HG03103 (cell line): Measurements from ENCODE around the gene NCBP1.

Experiments
- ATAC-seq: cut with Tn5 transposase; IDR thresholded peaks from one replicate; pipeline ENCODE4 v1.9.1; 2021; ENCODE audit warnings: low read depth; ENCODE audit not compliant: unreplicated experiment

NCBP1 gene

GRCh38 chr9:97706246-97706645, 72.6 kb downstream of the NCBP1 start:
- ATAC-seq = no peak

- ATAC-seq = peak; percentile 49
These were observed 77.0 kb downstream of the NCBP1 start for GRCh38 chr9:97710356-97711222.

GRCh38 chr9:97711223-97711626, 77.6 kb downstream of the NCBP1 start:
- ATAC-seq = no peak

- no peak for ATAC-seq
These were observed 80.8 kb downstream of the NCBP1 start for GRCh38 chr9:97714435-97714834.

- no peak for ATAC-seq
These were observed 84.2 kb downstream of the NCBP1 start for GRCh38 chr9:97717866-97718265.

- no peak for ATAC-seq
These were observed 87.8 kb downstream of the NCBP1 start for GRCh38 chr9:97721396-97721795.

GRCh38 chr9:97722331-97722730, 88.7 kb downstream of the NCBP1 start:
- no peak for ATAC-seq
